Mesenteric fat pad (tissue), 1 donor: ENCODE measurements around the gene OR2L2. TPM values are rescaled to one million over a fixed set of nuclear protein-coding genes. Genes with fewer than 3 reads are reported as not detected.
"Not testable (repeated sequence)": the region's sequence is repeated elsewhere in the genome, so short reads cannot be mapped to it uniquely, and the experiment has no call there.

Source experiments
- DNase-seq: peaks from one replicate; pipeline ENCODE4 v3.0.0-alpha.2; 2020; ENCODE audit warnings: low spot score
- long read RNA-seq: library from polyadenylated mRNA; unstranded; transcript quantifications from one replicate; pipeline ENCODE4 v2.0.0, GENCODE V29; 2020
- total RNA-seq: library from RNA; stranded (reverse); fragmentation: NEBNext Ultra II Directional; extraction: Animal tissue kit (Norgen Biotek cat#: 25700); gene quantifications from one replicate; pipeline ENCODE4 v1.2.1, GENCODE V29; 2021
- donor health status: DM: yes; HTN: yes; CAD: no.

The OR2L2 gene
- total RNA-seq = 0.10 TPM
- long read RNA-seq = 0 reads

- no peak for DNase-seq
These were observed at the start of gene OR2L2 for GRCh38 chr1:248029770-248030169. OR2L2 (plus strand) TSS chr1:248030070; CDS start chr1:248038268, 8,198 bp downstream.

GRCh38 chr1:247992986-247993385, 36.9 kb upstream of the OR2L2 start:
- DNase-seq = no peak

DNA sequence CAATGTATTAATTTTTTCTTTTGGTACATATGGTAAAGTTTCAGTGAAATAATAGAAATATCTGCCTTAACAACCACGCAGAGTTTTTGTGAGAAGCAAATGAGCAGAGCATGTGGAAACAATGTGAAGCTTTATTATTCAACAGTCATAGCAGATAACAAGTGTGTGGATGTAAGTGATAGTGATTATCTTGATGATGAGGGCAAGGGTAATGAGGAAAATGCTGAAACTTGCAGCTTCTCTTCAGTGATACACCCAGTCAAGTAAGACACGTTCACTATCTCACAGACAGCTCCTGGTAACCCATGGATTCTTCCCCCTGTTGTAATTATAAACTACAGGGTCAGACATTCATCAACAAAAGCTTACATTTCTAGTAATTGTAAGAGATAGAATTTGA, 31.1 kb upstream of the OR2L2 start:
- no peak for DNase-seq

DNA sequence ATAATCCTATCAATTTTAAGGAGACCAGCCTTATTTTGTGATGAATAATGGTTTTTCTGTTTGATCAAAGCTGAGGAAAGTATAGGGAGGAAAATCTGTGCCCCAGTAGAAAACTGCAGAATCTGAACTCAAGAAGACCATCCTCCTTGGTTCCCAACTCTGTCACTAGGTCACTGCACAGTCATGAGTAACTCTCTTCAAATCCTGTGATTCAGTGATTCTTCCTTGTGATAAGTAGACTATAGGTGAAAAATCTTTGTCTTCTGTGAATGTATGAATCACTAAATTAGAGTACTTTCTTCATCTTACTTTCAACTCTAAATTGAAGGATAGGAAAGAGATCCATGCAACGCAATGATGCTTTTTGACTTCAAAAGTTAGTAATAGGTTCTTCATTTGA, 29.7 kb upstream of the OR2L2 start:
- DNase-seq = no peak

- DNase-seq = no peak
These were observed 22.1 kb upstream of the OR2L2 start for GRCh38 chr1:248007778-248008177.

DNA sequence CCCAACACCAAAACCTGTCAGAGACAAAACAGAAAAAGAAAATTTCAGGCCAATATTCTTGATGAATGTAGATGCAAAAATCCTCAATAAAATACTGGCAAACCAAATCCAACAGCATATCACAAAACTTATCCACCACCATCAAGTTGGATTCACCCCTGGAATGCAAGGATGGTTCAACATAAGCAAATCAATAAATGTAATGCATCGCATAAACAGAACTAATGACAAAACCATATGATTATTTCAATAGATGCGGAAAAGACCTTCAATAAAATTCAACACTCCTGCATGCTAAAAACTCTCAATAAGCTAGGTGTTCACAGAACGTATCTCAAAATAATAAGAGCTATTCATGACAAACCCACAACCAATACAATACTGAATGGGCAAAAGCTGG, 20.2 kb upstream of the OR2L2 start:
- no peak for DNase-seq

DNA sequence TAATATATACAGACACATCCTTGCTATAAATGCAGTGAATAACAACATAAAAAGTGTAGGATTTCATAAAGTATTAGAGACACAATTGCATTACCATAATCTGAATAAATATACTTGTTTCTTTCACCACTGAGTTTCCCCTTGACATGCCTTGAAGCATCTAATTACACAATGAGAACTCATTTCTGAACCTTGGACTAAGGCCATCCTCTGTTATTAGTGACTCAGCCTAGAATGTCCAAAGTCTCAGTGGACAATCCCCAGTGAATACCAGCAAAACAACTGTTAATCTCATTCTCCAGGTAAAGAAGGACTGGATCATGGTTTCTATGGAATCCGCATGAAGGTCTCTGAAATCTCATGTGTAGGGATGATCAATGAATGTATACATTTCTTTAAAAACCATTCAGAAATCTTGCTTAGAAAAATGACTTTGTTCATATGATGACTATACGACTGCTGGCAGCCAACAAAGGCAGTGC, 16.6 kb upstream of the OR2L2 start, which contains the start of gene OR2L5:
OR2L5 (plus strand) TSS at position 432 of the 482 bp plus-strand sequence. CDS start 8,288 bp downstream, outside the sequence.
- DNase-seq = no peak

DNA sequence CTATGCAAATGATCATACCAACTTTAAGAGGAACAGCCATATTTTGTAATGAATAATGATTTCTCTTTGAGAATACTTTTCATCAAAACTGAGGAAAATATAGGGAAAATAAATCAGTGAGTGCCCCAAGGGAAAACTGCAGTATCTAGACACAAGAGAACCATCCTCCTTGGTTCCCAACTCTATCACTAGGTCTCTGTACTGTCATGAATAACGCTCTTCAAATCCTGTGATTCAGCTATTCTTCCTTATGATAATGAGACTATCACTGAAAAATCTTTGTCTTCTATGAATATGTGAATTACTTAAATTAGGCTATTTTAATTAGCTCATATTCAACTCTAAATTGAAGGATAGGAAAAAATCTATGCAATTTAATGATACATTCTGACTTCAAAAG, 14.1 kb upstream of the OR2L2 start:
- DNase-seq = no peak

DNA sequence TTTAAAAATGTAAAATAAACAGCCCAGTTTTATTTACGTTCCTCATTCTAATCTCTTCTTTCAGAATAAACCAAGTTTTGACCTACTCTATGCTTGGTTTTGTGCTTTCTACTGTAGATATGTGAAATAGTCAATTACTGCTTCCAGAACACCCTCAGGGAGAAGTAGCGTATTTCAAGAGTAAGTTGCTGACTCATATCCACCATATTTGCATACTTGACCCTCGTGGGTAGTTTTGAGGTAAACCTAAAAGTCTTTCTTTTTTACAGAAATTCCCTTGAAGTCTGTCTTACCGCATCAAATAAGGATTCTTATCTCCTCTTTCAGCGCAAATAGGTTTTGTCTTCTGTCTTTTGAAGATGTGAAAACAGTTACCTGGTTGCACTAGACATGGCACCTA, 15.3 kb downstream of the OR2L2 start:
- DNase-seq = no peak

DNA sequence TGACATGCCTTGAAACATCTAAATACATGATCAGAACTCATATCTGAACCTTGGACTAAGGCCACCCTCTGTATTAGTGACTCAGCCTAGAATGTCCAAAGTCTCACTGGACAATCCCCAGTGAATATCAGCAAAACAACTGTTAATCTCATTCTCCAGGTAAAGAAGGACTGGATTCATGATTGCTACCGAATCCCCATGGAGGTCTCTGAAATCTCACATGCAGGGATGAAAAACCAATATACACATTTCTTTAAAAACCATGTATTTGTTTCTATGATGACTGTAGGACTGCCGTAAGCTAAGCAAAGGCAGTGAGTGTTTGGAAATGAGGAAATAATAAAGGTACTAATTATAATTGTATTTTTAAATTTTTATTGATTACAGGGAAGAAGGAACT, 16.7 kb downstream of the OR2L2 start, which contains the start of gene OR2L3:
OR2L3 (plus strand) TSS at position 301 of the 400 bp plus-strand sequence. CDS start 13,846 bp downstream, outside the sequence.
- DNase-seq = no peak

- no peak for DNase-seq
These were observed 17.1 kb downstream of the OR2L2 start for GRCh38 chr1:248047008-248047407.

- no peak for DNase-seq
These were observed 24.8 kb downstream of the OR2L2 start for GRCh38 chr1:248054671-248055070.

DNA sequence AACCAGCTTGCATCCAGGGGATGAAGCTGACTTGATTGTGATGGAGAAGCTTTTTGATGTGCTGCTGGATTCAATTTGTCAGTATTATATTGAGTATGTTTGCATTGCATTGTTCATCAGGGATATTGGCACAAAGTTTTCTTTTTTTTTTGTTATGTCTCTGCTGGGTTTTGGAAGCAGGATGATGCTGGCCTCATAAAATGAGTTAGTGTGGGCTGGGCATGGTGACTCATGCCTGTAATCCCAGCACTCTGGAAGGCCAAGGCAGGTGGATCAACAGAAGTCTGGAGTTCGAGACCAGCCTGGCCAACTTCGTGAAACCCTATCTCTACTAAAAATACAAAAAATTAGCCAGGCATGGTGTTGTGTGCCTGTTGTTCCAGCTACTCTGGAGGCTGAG, 25.4 kb downstream of the OR2L2 start:
- no peak for DNase-seq

DNA sequence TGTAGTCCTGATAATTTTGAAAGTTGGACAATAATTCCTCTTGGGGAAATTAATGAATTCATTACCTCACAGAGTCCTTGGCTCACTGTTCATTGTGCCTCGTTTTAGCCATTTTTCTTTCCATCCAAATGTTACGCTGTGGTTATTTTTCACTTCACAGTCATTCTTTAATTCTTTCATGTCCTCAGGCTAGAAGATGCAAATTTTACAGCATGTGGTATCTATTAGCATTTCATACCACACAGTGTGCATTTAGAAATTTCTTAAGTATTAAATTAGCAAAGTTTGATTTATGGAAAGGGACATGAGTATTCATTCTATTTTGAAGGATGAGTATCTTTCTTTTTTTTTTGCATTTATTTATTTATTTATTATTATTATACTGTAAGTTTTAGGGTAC, 35.2 kb downstream of the OR2L2 start:
- DNase-seq = no peak

GRCh38 chr1:248065604-248066003, 35.7 kb downstream of the OR2L2 start:
- DNase-seq = no peak

DNA sequence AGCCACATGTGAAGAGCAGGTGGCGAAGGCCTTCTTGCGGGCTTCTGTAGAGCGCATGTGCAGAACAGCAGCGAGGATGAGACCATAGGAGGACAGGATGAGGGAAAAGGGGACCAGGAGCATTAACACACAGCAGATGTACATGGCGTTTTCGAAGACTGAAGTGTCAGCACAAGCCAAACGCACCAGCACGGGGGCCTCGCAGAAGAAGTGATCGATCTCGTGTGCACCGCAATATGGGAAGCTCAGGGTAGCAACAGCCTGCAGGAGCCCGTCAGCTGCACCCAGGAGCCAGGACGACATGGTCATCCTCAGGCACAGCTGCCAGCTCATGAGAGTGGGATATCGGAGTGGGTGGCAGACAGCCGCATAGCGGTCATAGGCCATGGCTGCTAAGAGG, 54.0 kb downstream of the OR2L2 start:
- not testable (repeated sequence) for DNase-seq

Other genes with a start within 250 kb of the OR2L2 start
- not detected for gene OR14A16, start 206.0 kb upstream of the OR2L2 start, total RNA-seq
- gene OR11L1, start 188.2 kb upstream of the OR2L2 start, total RNA-seq = not detected
- gene TRIM58, start 172.9 kb upstream of the OR2L2 start, total RNA-seq = 0.96 TPM
- not detected for gene OR2W3, start 134.5 kb upstream of the OR2L2 start, total RNA-seq
- not detected for gene OR2T8, start 109.8 kb upstream of the OR2L2 start, total RNA-seq
- not detected for gene OR2AJ1, start 105.2 kb upstream of the OR2L2 start, total RNA-seq
- not detected for gene OR2L8, start 81.2 kb upstream of the OR2L2 start, total RNA-seq
- not detected for gene OR2AK2, start 64.8 kb upstream of the OR2L2 start, total RNA-seq
- gene OR2L5, start 16.4 kb upstream of the OR2L2 start, total RNA-seq = not detected
- not detected for gene OR2L3, start 16.8 kb downstream of the OR2L2 start, total RNA-seq
- gene OR2L13, start 65.1 kb downstream of the OR2L2 start, total RNA-seq = not detected
- not detected for gene OR2M5, start 115.1 kb downstream of the OR2L2 start, total RNA-seq
- gene OR2M2, start 144.8 kb downstream of the OR2L2 start, total RNA-seq = not detected
- gene OR2M3, start 167.2 kb downstream of the OR2L2 start, total RNA-seq = not detected
- not detected for gene OR2M4, start 201.3 kb downstream of the OR2L2 start, total RNA-seq
- gene OR2T33, start 247.9 kb downstream of the OR2L2 start, total RNA-seq = not detected